GM18519 (cell line): ENCODE data around the gene MARCKS.
"Not testable (repeated sequence)": the region's sequence is repeated elsewhere in the genome, so short reads cannot be mapped to it uniquely, and the experiment has no call there.

Experiments
- ATAC-seq: cut with Tn5 transposase; IDR thresholded peaks from one replicate; pipeline ENCODE4 v1.9.1; 2021; ENCODE audit warnings: mild to moderate bottlenecking, moderate library complexity; ENCODE audit not compliant: unreplicated experiment, low FRiP score

The MARCKS gene

GRCh38 chr6:113881478-113881980, 24.4 kb downstream of the MARCKS start:
- ATAC-seq = no peak

GRCh38 chr6:113882336-113883022, 25.3 kb downstream of the MARCKS start:
- no peak for ATAC-seq

DNA sequence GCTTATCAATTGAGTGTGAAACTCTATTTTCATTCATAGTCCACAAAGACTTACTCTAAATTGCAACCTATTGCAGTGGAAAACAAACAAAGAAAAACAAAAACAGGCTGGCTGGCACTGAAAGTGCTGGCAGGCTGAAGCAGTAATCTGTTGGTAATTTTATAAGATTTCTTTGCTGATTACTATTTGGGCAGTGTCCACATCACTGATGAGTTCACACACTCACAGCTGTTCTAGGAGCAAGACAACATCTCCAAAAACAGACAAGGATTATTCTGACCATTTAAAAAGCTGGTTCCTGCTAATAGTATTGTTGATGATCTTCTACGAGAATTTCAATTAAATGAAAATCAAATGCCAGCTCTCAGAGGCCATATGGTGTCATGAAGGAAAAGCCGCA, 26.9 kb downstream of the MARCKS start:
- no peak for ATAC-seq

- ATAC-seq = no peak
Measured at GRCh38 chr6:113886512-113886911, 29.4 kb downstream of the MARCKS start.

DNA sequence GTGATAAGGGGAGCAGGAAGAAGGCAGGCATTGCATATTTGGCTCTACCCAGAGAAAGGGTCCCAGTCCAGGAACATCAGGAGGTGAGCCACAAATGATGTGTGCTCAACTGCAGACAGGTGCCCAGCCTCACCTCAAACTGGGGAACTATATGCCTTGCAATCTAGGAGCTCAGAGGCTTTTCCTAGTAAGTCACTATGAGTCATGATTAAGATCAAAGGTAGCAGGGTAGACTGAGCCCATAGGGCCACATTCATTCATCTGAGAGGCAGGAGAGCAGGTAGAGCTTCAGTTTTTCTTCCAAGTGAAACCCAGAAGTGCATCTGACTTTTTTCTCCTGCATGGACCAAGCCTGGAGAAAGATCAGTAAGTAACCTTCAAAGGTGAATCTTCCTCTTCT, 31.3 kb downstream of the MARCKS start:
- ATAC-seq = no peak

GRCh38 chr6:113888956-113889630, 31.9 kb downstream of the MARCKS start:
- no peak for ATAC-seq

DNA sequence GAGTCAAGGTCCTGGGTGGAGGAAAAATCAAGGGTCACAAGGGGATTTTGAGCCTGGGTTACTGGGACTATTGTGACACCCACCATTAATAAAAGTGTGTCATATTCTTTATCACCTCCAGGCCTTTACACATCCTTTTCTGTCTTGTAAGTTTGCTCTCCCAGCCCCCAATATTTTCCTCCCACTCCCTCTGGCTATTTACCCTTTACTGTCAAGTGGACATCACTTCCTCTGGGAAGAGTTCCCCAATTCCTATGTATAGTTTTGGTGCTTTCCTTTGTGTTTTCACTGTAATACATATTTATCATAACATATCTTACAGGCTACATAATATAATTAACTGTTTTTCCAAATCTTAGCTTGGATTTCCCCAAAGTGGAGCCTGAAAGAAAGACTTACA, 36.3 kb downstream of the MARCKS start:
- ATAC-seq = no peak

DNA sequence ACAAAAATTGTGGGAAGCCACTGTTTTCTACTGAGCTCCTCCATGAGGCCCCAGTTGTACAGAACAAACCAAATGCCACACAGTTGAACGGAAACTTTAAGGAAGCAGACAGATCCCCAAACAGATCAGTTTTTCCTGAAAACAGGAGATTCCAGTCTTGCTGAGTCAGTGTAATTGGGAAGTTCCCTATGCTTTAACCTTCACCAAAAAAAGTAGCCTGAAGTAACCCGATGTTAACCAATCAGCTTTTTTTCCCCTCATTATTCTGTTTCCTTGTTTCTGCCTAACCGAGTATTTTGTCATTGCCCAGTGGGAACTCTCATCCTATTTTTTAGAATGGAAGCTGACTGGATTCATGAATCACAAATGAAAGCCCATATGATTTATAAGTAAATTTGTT, 36.7 kb downstream of the MARCKS start:
- no peak for ATAC-seq

GRCh38 chr6:113894712-113895674, 37.8 kb downstream of the MARCKS start:
- no peak for ATAC-seq

- no peak for ATAC-seq
Measured at GRCh38 chr6:113901482-113901881, 44.3 kb downstream of the MARCKS start.

GRCh38 chr6:113903666-113904330, 46.7 kb downstream of the MARCKS start:
- ATAC-seq = no peak

DNA sequence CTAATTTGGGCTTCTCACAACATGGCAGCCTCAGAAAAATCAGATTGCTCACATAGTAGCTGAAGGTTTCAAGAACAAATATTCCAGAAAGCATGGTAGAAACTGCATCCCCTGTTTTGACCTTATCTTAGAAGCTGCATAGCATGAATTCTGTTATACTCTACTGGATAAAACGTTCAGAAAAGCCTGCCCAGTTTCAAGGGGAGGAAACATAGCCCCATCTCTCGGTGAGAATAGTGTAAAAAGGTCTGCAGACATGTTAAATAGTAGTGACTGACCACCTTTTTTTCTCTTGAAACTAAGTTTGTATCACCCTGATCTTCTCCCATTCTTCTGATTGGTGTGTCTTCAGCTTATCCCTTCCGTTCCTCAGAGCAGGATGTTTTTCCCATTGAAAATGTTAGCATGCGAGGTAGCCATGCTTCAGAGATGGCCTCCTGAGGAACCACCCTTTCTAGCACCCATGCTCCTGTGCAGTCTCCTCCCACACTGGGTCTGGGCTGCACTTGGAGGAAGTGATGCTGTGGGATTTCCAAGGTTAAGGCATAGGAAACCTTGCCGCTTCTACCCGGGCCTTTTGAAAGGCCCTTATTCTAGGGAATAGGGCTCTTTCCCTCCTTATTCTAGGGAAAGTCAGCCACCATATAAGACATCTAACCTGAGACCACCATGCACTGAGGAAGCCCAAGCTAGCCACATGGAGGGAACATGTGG, 50.1 kb downstream of the MARCKS start:
- no peak for ATAC-seq

GRCh38 chr6:113908801-113909200, 51.7 kb downstream of the MARCKS start:
- no peak for ATAC-seq

GRCh38 chr6:113909224-113909856, 52.2 kb downstream of the MARCKS start:
- peak; percentile 60 for ATAC-seq

DNA sequence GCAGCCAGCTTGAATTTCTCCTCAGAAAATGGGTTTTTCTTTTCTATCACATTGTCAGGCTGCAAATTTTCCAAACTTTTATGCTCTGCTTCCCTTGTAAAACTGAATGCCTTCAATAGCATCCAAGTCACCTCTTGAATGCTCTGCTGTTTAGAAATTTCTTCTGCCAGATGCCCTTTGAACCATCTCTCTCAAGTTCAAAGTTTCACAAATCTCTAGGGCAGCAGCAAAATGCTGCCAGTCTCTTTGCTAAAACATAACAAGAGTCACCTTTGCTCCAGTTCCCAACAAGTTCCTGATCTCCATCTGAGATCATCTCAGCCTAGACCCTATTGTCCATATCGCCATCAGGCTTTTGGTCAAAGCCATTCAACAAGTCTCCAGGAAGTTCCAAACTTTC, 53.1 kb downstream of the MARCKS start:
- ATAC-seq = not testable (repeated sequence)
